ENCODE measurements around the gene SLC2A9.
"Not testable (repeated sequence)": the region's sequence is repeated elsewhere in the genome, so short reads cannot be mapped to it uniquely, and the experiment has no call there.

Gene SLC2A9

DNA sequence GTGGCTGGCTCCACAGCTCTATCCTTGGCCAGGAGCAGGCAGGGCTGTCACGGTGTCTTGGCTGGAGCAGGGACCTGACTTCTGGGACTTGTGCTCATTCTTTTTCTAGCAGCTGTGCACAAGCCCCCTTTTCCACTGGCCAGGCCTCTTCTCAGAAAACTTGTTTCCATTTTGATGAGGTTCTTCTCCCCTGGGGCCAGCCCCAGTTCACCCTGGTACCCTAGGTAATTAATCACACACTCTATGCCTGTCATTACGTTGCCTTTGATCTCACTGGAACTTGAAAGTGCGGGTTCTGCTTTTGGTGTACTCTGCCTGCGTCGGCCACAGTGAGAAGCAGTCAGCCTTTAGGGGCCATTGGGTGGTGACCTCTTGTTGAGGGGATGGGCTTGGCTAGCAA lies 213.2 kb downstream of the SLC2A9 start:
- DNase-seq, result no peak

- no peak for DNase-seq
Measured at GRCh38 chr4:9804918-9805317, 216.4 kb downstream of the SLC2A9 start.

- no peak for DNase-seq
Measured at GRCh38 chr4:9800848-9801247, 220.4 kb downstream of the SLC2A9 start.

DNA sequence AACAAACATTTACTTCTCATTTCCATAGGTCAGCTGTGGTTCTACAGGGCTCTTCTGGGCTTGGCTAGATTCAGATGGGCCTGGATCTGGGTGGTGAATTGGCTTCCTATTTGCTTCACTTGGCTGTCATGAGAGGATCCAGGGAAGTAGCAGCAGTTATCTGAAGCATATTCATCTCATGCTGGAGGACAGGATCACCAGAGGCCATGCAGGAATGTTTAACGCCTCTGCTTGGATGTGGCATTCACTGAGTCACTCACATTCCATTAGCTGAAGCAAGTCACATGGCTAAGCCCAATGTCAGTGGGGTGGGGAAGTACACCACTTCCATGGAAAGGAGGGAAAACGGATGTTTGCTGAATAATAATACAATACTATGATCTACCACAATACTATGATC lies 224.7 kb downstream of the SLC2A9 start:
- DNase-seq, result not testable (repeated sequence)

DNA sequence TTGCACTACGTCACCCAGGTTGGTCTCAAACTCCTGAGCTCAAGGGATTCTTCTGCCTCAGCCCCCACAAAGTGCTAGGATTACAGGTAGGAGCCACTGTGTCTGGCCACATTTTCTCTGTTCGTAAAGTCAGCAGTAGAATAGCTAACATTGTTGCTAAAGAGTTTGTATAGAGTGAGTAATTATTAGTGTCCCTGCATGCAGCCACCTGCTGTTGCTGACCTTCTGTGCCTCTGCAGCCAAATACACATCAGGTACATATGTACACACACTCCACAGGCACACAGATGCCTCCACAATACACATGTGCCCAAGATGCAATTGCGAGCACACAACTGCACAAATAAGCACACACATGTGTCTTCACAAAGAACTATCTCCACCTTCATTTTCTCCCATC lies 228.9 kb downstream of the SLC2A9 start:
- no peak for DNase-seq

DNA sequence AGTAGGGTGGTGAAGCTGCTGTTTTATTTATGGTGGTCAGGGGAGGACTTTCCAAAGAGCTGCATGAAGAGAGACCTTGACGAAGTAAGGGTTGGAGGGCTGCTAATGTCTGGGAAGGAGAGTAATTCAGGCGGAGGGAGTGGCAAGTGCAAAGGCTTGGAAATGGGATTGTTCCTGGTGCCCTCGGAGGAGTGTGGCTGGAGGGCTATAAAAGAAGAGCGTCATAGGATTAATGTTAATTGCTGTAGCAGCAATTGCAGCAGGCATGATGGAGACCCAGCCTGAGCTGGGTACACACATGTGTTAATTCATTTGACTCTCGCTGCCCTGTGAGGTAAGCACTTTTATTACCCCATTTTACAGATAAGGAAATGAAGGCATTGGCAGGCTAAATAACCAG lies 235.4 kb downstream of the SLC2A9 start:
- not testable (repeated sequence) for DNase-seq

DNA sequence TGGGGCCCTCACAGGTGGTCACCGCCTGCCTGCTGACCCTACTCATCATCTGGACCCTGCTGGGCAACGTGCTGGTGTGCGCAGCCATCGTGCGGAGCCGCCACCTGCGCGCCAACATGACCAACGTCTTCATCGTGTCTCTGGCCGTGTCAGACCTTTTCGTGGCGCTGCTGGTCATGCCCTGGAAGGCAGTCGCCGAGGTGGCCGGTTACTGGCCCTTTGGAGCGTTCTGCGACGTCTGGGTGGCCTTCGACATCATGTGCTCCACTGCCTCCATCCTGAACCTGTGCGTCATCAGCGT lies 239.2 kb downstream of the SLC2A9 start:
- no peak for DNase-seq

DNA sequence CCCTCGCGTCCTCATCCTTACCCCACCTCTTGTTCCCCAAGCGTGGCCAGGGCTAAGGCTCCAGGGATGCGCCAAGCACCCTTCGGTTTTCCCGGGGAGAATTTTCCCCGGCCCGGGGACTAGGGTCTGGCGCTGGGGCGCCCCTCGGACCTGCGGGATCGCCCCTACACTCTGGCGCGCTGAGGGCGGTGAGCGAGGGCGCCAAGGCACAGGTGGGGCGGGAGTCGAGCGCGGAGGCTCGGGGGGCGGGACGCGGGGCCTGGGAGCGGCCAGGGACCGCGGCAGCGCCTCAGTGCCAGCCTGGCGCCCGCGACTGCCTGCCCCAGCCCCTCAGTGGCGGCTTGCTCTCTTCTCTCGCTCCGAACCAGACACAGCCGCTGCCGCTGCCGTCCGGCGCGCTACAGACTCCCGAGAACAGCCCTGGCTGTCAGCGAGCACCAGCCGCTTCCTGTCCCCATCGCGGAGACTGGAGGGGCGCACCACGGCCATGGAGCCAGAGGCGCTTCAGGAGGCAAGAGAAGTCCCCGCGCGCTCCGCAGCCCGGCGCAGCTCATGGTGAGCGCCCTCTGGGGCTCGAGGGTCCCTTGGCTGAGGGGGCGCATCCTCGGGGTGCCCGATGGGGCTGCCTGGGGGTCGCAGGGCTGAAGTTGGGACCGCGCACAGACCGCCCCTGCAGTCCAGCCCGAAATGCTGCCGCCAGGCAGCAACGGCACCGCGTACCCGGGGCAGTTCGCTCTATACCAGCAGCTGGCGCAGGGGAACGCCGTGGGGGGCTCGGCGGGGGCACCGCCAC lies 239.8 kb downstream of the SLC2A9 start, which contains the start of gene DRD5:
DRD5 (plus strand) TSS at position 292 of the 793 bp plus-strand sequence; CDS start at position 688, 396 bp downstream.
- no peak for DNase-seq
